PC-3 (cell line): ENCODE measurements around the gene CDH22. TPM values are rescaled to one million over a fixed set of nuclear protein-coding genes. Genes with fewer than 3 reads are reported as not detected.
A peak's percentile ranks its signal among the peaks of the same experiment; 100 is the strongest.

Source experiments
- ATAC-seq: fragments of 200-7000 bp; cut with Tn5 transposase; 2 replicates; pipeline ENCODE4 v1.9.1; 2020; ENCODE audit warnings: mild to moderate bottlenecking, moderate library complexity
- BruUV-seq: library from RNA; stranded (reverse); fragments of 400-500 nt; replicated peaks from 2 replicates; lab custom pipeline; 2021; lab: Mats Ljungman, UMichigan
- CTCF ChIA-PET: fragments of 300-600 bp; sonication (Branson Sonifier 250); formaldehyde crosslinking; loops from one replicate; lab custom pipeline; 2022; ENCODE audit warnings: antibody characterized with exemption; lab: Charles Lee
- POLR2A ChIA-PET: fragments of 300-600 bp; sonication (Branson Sonifier 250); formaldehyde crosslinking; loops from one replicate; lab custom pipeline; 2022; ENCODE audit warnings: antibody characterized with exemption; ENCODE audit not compliant: unreplicated experiment; lab: Charles Lee
- DNase-seq: peaks from one replicate; pipeline ENCODE4 v3.0.0-alpha.2; 2015
- H2AFZ ChIP-seq: fragments of 300-600 bp; sonication (generic); 2 replicates; pipeline ENCODE4 v1.6.0; 2016; ENCODE audit warnings: antibody characterized with exemption, low read length
- H3F3A ChIP-seq: fragments of 300-600 bp; sonication (generic); one replicate; pipeline ENCODE4 v1.6.0; 2017; ENCODE audit warnings: antibody characterized with exemption, low read length, control low read depth, mild to moderate bottlenecking; ENCODE audit not compliant: unreplicated experiment
- H3K27ac ChIP-seq: fragments of 300-600 bp; sonication (generic); 2 replicates; pipeline ENCODE4 v1.5.1; 2016; ENCODE audit warnings: mild to moderate bottlenecking, low read length
- H3K27me3 ChIP-seq: fragments of 300-600 bp; sonication (generic); 2 replicates; pipeline ENCODE4 v1.6.1; 2016; ENCODE audit warnings: low read length, mixed read lengths
- H3K36me3 ChIP-seq: fragments of 300-600 bp; sonication (generic); 2 replicates; pipeline ENCODE4 v1.6.1; 2016; ENCODE audit warnings: low read depth, mixed run types, low read length, mixed read lengths
- H3K4me1 ChIP-seq: fragments of 300-600 bp; sonication (generic); 2 replicates; pipeline ENCODE4 v1.5.1; 2016; ENCODE audit warnings: low read length; ENCODE audit not compliant: insufficient read depth
- H3K4me2 ChIP-seq: fragments of 300-600 bp; sonication (generic); 2 replicates; pipeline ENCODE4 v1.6.0; 2016; ENCODE audit warnings: low read length
- H3K4me3 ChIP-seq: fragments of 300-600 bp; sonication (generic); 2 replicates; pipeline ENCODE4 v1.5.1; 2016; ENCODE audit warnings: mild to moderate bottlenecking, low read length, mixed read lengths
- H3K79me2 ChIP-seq: fragments of 300-600 bp; sonication (generic); 2 replicates; pipeline ENCODE4 v1.6.1; 2017; ENCODE audit warnings: low read length, mixed read lengths
- H3K9ac ChIP-seq: fragments of 300-600 bp; sonication (generic); 2 replicates; pipeline ENCODE4 v1.6.0; 2016; ENCODE audit warnings: mild to moderate bottlenecking, low read length
- H3K9me2 ChIP-seq: fragments of 300-600 bp; sonication (generic); replicated peaks from 2 replicates; pipeline ENCODE4 v1.6.1; 2016; ENCODE audit warnings: mixed run types, low read length, mixed read lengths
- H3K9me3 ChIP-seq: fragments of 300-600 bp; sonication (generic); 2 replicates; pipeline ENCODE4 v1.6.1; 2016; ENCODE audit warnings: low read length, mixed read lengths
- H4K20me1 ChIP-seq: fragments of 300-600 bp; sonication (generic); 2 replicates; pipeline ENCODE4 v1.6.1; 2016; ENCODE audit warnings: low read length, mixed read lengths
- EZH2 ChIP-seq: fragments of 300-600 bp; sonication (generic); IDR thresholded peaks from one replicate; pipeline ENCODE4 v1.6.1; 2017; ENCODE audit warnings: antibody characterized with exemption, mild to moderate bottlenecking, low read length; ENCODE audit not compliant: unreplicated experiment
- EZH2phosphoT487 ChIP-seq: fragments of 300-600 bp; sonication (generic); IDR thresholded peaks from 2 replicates; pipeline ENCODE4 v1.6.1; 2018; ENCODE audit warnings: mild to moderate bottlenecking, antibody characterized with exemption, low read length, borderline replicate concordance
- intact Hi-C: fragments of 100-400 bp; cut with micrococcal nuclease; formaldehyde crosslinking; loops from 2 replicates; pipeline ENCODE4 v1.9.0; 2023
- total RNA-seq: library from RNA; depleted of rRNA; stranded (reverse); fragments of >200 nt; gene quantifications from 2 replicates; pipeline ENCODE4 v1.2.3, GENCODE V29; 2014
- TF ChIP-seq, protein P1 (sequence below): fragments of 300-600 bp; sonication (generic); conservative IDR thresholded peaks from 2 replicates; pipeline ENCODE4 v1.5.1; 2017; ENCODE audit warnings: antibody characterized with exemption, low read depth, mild to moderate bottlenecking, low read length

Gene CDH22
- total RNA-seq, 1 experiment from 2014 or later, result not detected

DNA sequence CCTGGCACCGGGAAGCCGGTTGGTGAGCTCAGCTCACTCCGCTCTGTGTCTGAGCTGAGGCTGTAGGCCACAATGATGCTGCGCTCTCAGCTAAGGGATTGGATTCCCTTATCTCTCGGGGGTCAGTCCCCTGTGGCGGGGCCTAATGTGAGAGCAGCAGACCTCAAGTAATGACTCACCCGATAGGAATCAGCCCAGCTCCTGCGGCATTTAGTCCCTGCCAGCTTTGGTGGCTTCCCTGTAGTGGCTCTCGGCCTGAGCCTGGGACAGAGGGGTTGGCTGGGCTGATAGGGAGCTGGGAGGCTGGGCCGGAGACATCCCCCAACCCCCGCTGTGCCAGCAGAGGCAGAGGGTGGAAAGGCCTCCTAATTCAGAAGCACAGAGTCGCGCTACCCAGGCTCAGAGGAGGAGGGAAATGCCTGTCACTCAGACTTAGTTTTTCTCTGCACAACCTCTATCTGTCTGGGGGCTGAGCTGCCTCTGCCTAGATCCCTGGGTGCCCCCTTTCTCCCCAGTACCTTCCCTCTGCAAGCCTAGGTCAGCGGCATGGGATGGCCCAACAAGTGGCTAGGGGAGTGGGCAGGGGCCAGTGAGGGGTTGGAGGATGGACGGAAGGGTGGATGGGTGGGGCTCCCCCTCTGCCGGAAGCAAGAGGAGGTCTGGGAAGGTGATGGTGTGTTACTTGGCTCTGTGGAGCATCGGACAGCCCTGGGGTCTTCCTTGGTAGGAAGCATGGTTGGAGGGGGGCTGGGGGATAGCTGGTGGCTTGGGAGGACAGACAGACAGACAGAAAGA, 92.2 kb downstream of the CDH22 start:
- DNase-seq (peak; percentile 65), ATAC-seq (peak; percentile 77)
- no peaks in the 10 kb centered on the region for H4K20me1 ChIP-seq
- H3K9me2 ChIP-seq, result no peaks in the 10 kb centered on the region
- peaks cover 6% of the 10 kb centered on the region; the same call in 1 of the 2 replicates for H3K4me1 ChIP-seq
- H3K9ac ChIP-seq, result no peak overlapping the region
- ChIA-PET CTCF (no interaction called here), POLR2A (interaction anchor here (0.5 kb wide), 1 partner anchor 20 kb away, joined by 3 read pairs; no protein-coding TSS in a partner anchor)
- no peaks in the 10 kb centered on the region for H3K9me3 ChIP-seq
- peaks cover 14% of the 10 kb centered on the region for H3K27me3 ChIP-seq
- H2AFZ ChIP-seq, result no peak overlapping the region
- intact Hi-C loops, result no loop called here
- H3F3A ChIP-seq, result no peaks in the 10 kb centered on the region
- no peak for TF ChIP-seq EZH2phosphoT487
- TF ChIP-seq EZH2, result no peak
- TF ChIP-seq, protein P1, sequence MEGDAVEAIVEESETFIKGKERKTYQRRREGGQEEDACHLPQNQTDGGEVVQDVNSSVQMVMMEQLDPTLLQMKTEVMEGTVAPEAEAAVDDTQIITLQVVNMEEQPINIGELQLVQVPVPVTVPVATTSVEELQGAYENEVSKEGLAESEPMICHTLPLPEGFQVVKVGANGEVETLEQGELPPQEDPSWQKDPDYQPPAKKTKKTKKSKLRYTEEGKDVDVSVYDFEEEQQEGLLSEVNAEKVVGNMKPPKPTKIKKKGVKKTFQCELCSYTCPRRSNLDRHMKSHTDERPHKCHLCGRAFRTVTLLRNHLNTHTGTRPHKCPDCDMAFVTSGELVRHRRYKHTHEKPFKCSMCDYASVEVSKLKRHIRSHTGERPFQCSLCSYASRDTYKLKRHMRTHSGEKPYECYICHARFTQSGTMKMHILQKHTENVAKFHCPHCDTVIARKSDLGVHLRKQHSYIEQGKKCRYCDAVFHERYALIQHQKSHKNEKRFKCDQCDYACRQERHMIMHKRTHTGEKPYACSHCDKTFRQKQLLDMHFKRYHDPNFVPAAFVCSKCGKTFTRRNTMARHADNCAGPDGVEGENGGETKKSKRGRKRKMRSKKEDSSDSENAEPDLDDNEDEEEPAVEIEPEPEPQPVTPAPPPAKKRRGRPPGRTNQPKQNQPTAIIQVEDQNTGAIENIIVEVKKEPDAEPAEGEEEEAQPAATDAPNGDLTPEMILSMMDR, result no peak
- no peaks in the 10 kb centered on the region for H3K36me3 ChIP-seq
- H3K4me3 ChIP-seq, result no peak overlapping the region
- no TSS peak for BruUV-seq
- 0 out of 2 replicates have a peak overlapping the region, but pooled peaks have one; percentile 23 for H3K4me2 ChIP-seq
- H3K79me2 ChIP-seq, result no peaks in the 10 kb centered on the region
- no peak overlapping the region for H3K27ac ChIP-seq

DNA sequence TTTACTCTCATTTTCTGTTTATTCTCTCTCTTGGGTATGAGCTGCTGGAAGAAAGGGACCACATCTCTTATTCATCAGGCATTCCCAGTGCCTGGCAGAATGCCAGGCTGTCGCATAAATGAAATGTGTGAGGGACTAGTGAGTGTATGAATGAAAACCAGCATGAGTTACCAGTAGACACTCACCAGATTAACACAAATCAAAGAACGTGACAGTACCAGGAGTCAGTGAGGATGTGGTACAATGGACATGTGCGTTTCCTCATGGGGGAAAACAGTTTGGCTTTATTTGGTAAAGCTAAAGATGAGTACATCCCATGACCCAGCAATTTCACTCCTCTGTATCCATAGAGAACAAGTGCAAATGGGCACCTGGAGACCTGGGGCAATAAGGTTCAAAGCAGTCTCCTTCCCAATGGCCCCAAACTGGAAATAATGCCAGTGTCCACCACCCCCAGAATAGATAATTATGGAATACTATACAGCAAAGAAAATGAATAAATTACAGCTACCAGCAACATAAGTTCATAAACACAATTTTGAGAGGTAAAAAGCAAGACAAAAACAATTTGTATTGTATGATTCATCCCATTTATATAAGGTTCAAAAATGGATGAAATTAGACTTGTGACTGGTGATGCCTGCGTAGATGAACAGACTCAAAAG, 93.3 kb downstream of the CDH22 start:
- intact Hi-C loops, result no loop called here
- DNase-seq, result peak; percentile 41
- no peak for ATAC-seq
- peaks cover 19% of the 10 kb centered on the region for H3K27me3 ChIP-seq
- H3K9me2 ChIP-seq, result no peaks in the 10 kb centered on the region
- BruUV-seq, result no TSS peak
- no peaks in the 10 kb centered on the region for H3K9me3 ChIP-seq
- H3K4me3 ChIP-seq, result no peak overlapping the region
- peaks cover 6% of the 10 kb centered on the region; the same call in 1 of the 2 replicates for H3K4me1 ChIP-seq
- no peak overlapping the region for H2AFZ ChIP-seq
- no peak overlapping the region for H3K4me2 ChIP-seq
- no peak for TF ChIP-seq EZH2
- TF ChIP-seq, protein P1, result no peak
- TF ChIP-seq EZH2phosphoT487, result no peak
- no peaks in the 10 kb centered on the region for H3K79me2 ChIP-seq
- no peak overlapping the region for H3K27ac ChIP-seq
- no peaks in the 10 kb centered on the region for H3F3A ChIP-seq
- H3K9ac ChIP-seq, result no peak overlapping the region
- ChIA-PET POLR2A (no interaction called here), CTCF (no interaction called here)
- no peaks in the 10 kb centered on the region for H4K20me1 ChIP-seq
- H3K36me3 ChIP-seq, result no peaks in the 10 kb centered on the region
